ENCODE measurements around the gene OASL. TPM values are rescaled to one million over a fixed set of nuclear protein-coding genes. Genes with fewer than 3 reads are reported as not detected.

Gene OASL
- total RNA-seq, 3 donors from 2014 or later (not counting 1 experiment from before 2014, with no cell fraction given): 7.5 to 48.0 (median 35.2) TPM

GRCh38 chr12:121025442-121026226, 13.4 kb downstream of the OASL start:
- H3K27me3 ChIP-seq (ENCODE audit: control insufficient read depth, insufficient read depth, low read length): no peaks in the 10 kb centered on the region
- intact Hi-C loops (cut with micrococcal nuclease): no loop called here
- no peak overlapping the region for H3K4me3 Mint-ChIP-seq
- DNase-seq (no peak), ATAC-seq (no peak)
- H3K4me1 ChIP-seq (ENCODE audit: control insufficient read depth, insufficient read depth, low read length): peaks cover 11% of the 10 kb centered on the region
- peaks cover 9% of the 10 kb centered on the region for H3K36me3 Mint-ChIP-seq
- no peak overlapping the region for H3K4me3 ChIP-seq (ENCODE audit: low read length)
- no peak overlapping the region for H3K27ac ChIP-seq (ENCODE audit: low read length)
- H3K27ac Mint-ChIP-seq: peak overlapping the region in 1 of 2 donors; percentile 6
- H3K9me3 ChIP-seq (ENCODE audit: control insufficient read depth, insufficient read depth, low read length): no peaks in the 10 kb centered on the region
- 96% methylated on average over 11 of the region's 11 CpGs for WGBS (ENCODE audit: insufficient coverage)
- no peak for TF ChIP-seq CTCF (IDR thresholded peaks at IDR 0.05)
- peaks cover 33% of the 10 kb centered on the region for H3K36me3 ChIP-seq (ENCODE audit: control insufficient read depth, insufficient read depth, low read length)
- no peaks in the 10 kb centered on the region for H3K9me3 Mint-ChIP-seq
- H3K4me1 Mint-ChIP-seq: peaks cover 9 to 20% of the 10 kb centered on the region in 2 donors
- no peaks in the 10 kb centered on the region for H3K27me3 Mint-ChIP-seq (ENCODE audit: low read depth in 2 of 2)

GRCh38 chr12:121023799-121024198, 15.2 kb downstream of the OASL start:
- ATAC-seq (no peak), DNase-seq (no peak)
- Histone ChIP-seq H3K4me1 (ENCODE audit: control insufficient read depth, insufficient read depth, low read length) (peaks cover 10% of the 10 kb centered on the region), H3K4me3 (ENCODE audit: low read length) (no peak overlapping the region), H3K27me3 (ENCODE audit: control insufficient read depth, insufficient read depth, low read length) (no peaks in the 10 kb centered on the region), H3K36me3 (ENCODE audit: control insufficient read depth, insufficient read depth, low read length) (peaks cover 35% of the 10 kb centered on the region), H3K9me3 (ENCODE audit: control insufficient read depth, insufficient read depth, low read length) (no peaks in the 10 kb centered on the region), H3K27ac (ENCODE audit: low read length) (no peak overlapping the region)
- Mint-ChIP-seq H3K9me3 (no peaks in the 10 kb centered on the region), H3K4me1 (peaks cover 9 to 20% of the 10 kb centered on the region in 2 donors), H3K4me3 (no peak overlapping the region), H3K36me3 (peaks cover 9% of the 10 kb centered on the region), H3K27me3 (ENCODE audit: low read depth in 2 of 2) (no peaks in the 10 kb centered on the region), H3K27ac (no peak overlapping the region)
- TF ChIP-seq CTCF (IDR thresholded peaks at IDR 0.05): no peak
- WGBS (ENCODE audit: insufficient coverage): 87% methylated on average over 8 of the region's 8 CpGs
- intact Hi-C loops (cut with micrococcal nuclease): no loop called here

- no peaks in the 10 kb centered on the region for H3K9me3 Mint-ChIP-seq
- peaks cover 9% of the 10 kb centered on the region for H3K36me3 Mint-ChIP-seq
- H3K27me3 ChIP-seq (ENCODE audit: control insufficient read depth, insufficient read depth, low read length): no peaks in the 10 kb centered on the region
- 93% methylated on average over 1 of the region's 2 CpGs for WGBS (ENCODE audit: insufficient coverage)
- no peak overlapping the region for H3K27ac ChIP-seq (ENCODE audit: low read length)
- no peak overlapping the region for H3K4me3 ChIP-seq (ENCODE audit: low read length)
- peaks cover 32% of the 10 kb centered on the region for H3K36me3 ChIP-seq (ENCODE audit: control insufficient read depth, insufficient read depth, low read length)
- no peak for TF ChIP-seq CTCF (IDR thresholded peaks at IDR 0.05)
- no peaks in the 10 kb centered on the region for H3K9me3 ChIP-seq (ENCODE audit: control insufficient read depth, insufficient read depth, low read length)
- no peak overlapping the region for H3K27ac Mint-ChIP-seq
- intact Hi-C loops (cut with micrococcal nuclease): no loop called here
- H3K27me3 Mint-ChIP-seq (ENCODE audit: low read depth in 2 of 2): no peaks in the 10 kb centered on the region
- no peaks in the 10 kb centered on the region for H3K4me1 ChIP-seq (ENCODE audit: control insufficient read depth, insufficient read depth, low read length)
- no peak overlapping the region for H3K4me3 Mint-ChIP-seq
- no peak for ATAC-seq
- no peak for DNase-seq
- H3K4me1 Mint-ChIP-seq: peaks cover 0 to 10% of the 10 kb centered on the region in 2 donors
These were observed 16.3 kb downstream of the OASL start for GRCh38 chr12:121022713-121023112.

- Mint-ChIP-seq H3K4me3 (no peak overlapping the region), H3K4me1 (peaks cover 0 to 5% of the 10 kb centered on the region in 2 donors), H3K36me3 (peaks cover 9% of the 10 kb centered on the region), H3K27me3 (ENCODE audit: low read depth in 2 of 2) (no peaks in the 10 kb centered on the region), H3K27ac (no peak overlapping the region), H3K9me3 (no peaks in the 10 kb centered on the region)
- DNase-seq (no peak), ATAC-seq (no peak)
- Histone ChIP-seq H3K9me3 (ENCODE audit: control insufficient read depth, insufficient read depth, low read length) (no peaks in the 10 kb centered on the region), H3K4me1 (ENCODE audit: control insufficient read depth, insufficient read depth, low read length) (no peaks in the 10 kb centered on the region), H3K27me3 (ENCODE audit: control insufficient read depth, insufficient read depth, low read length) (no peaks in the 10 kb centered on the region), H3K27ac (ENCODE audit: low read length) (no peak overlapping the region), H3K36me3 (ENCODE audit: control insufficient read depth, insufficient read depth, low read length) (peaks cover 26% of the 10 kb centered on the region), H3K4me3 (ENCODE audit: low read length) (no peak overlapping the region)
- WGBS (ENCODE audit: insufficient coverage): 97% methylated on average over 5 of the region's 6 CpGs
- intact Hi-C loops (cut with micrococcal nuclease): no loop called here
- no peak for TF ChIP-seq CTCF (IDR thresholded peaks at IDR 0.05)
These were observed 17.3 kb downstream of the OASL start for GRCh38 chr12:121021754-121022153.

All from natural killer cell (primary cell).